Endothelial cell of umbilical vein (primary cell): ENCODE measurements around the gene ESPNL.

Experiments
- CTCF ChIP-seq, 2 donors: IDR thresholded peaks; 1 replicate in 1 of 2; 2 replicates in 1 of 2; pipeline ENCODE4 v1.5.1; 2011; ENCODE audit warnings: low read length in 2 of 2, mild to moderate bottlenecking in 2 of 2, moderate library complexity in 2 of 2, control low read depth in 1 of 2, inconsistent platforms in 1 of 2, low read depth in 1 of 2; ENCODE audit not compliant: insufficient read depth in 1 of 2; ENCODE audit errors: extremely low read depth in 1 of 2
- EZH2 ChIP-seq: IDR thresholded peaks from 2 replicates; pipeline ENCODE4 v1.6.1; 2012; ENCODE audit warnings: borderline replicate concordance, low read depth, mild to moderate bottlenecking, moderate library complexity, low read length, inconsistent platforms; ENCODE audit not compliant: severe bottlenecking
- FOS ChIP-seq: IDR thresholded peaks from 2 replicates; pipeline ENCODE4 v1.6.1; 2011; ENCODE audit warnings: mild to moderate bottlenecking, low read length, moderate library complexity, borderline replicate concordance; ENCODE audit not compliant: insufficient read depth
- GATA2 ChIP-seq: IDR thresholded peaks from 2 replicates; pipeline ENCODE4 v1.7.0; 2011; ENCODE audit warnings: low read depth, mild to moderate bottlenecking, moderate library complexity, mixed read lengths, low read length; ENCODE audit not compliant: insufficient read length, insufficient read depth
- JUN ChIP-seq: IDR thresholded peaks from 2 replicates; pipeline ENCODE4 v1.6.1; 2011; ENCODE audit warnings: borderline replicate concordance, low read depth; ENCODE audit not compliant: insufficient read length, insufficient read depth
- MYC ChIP-seq: IDR thresholded peaks from one replicate; pipeline ENCODE4 v1.6.1; 2011; ENCODE audit warnings: mild to moderate bottlenecking, low read depth, low read length
- POLR2A ChIP-seq: IDR thresholded peaks from 2 replicates; pipeline ENCODE4 v1.6.1; 2012; ENCODE audit warnings: low read depth, mild to moderate bottlenecking, control low read depth, low read length
- POLR2AphosphoS5 ChIP-seq: IDR thresholded peaks from 2 replicates; pipeline ENCODE4 v1.6.1; 2012; ENCODE audit warnings: low read depth, mild to moderate bottlenecking, control low read depth, low read length, moderate library complexity; ENCODE audit not compliant: insufficient read depth
- TF ChIP-seq, protein P1 (sequence below): IDR thresholded peaks from 2 replicates; pipeline ENCODE4 v1.6.1; 2011; ENCODE audit not compliant: insufficient read depth, insufficient read length

DNA sequence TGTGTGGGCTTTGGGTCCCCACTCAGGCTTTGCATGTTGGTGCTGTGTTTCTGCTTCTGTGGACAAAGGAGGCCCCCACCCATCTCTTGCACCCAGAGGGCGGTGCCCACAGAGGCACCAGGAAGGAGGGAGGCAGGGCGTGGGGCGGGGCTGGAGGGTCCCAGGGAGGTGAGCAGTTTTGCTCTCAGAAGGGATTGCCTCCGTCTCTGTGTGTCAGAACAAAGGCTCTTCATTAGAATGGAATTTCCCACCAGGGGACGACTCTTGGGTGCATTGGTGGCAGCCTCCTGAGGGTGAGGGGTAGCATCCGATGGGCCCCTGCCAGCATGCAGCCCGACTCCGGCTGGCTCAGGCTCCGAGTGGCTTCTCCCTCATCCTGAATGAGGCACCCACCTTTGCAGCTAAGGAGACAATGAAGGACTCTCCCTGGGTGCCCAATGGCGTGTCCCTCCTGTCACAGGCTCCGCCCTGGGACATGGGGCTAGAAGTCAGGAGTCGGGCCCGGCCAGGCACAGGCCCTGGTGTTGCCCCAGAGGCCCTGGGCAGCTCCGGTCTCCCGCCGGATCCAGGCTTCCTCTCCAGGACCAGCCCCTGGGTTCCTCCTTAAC, 51.6 kb downstream of the ESPNL start:
- no peak for TF ChIP-seq CTCF (IDR thresholded peaks at IDR 0.05; ENCODE audit: extremely low read depth in 1 of 2, insufficient read depth in 1 of 2, low read depth in 1 of 2, low read length in 2 of 2)
- TF ChIP-seq, protein P1, sequence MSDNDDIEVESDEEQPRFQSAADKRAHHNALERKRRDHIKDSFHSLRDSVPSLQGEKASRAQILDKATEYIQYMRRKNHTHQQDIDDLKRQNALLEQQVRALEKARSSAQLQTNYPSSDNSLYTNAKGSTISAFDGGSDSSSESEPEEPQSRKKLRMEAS, result no peak
- no peak for TF ChIP-seq POLR2A
- TF ChIP-seq EZH2, result no peak
- TF ChIP-seq MYC, result no peak
- no peak for TF ChIP-seq JUN
- no peak for TF ChIP-seq POLR2AphosphoS5
- no peak for TF ChIP-seq FOS
- TF ChIP-seq GATA2, result no peak
